ENCODE measurements around the gene AXIN2.

Gene AXIN2, protein sequence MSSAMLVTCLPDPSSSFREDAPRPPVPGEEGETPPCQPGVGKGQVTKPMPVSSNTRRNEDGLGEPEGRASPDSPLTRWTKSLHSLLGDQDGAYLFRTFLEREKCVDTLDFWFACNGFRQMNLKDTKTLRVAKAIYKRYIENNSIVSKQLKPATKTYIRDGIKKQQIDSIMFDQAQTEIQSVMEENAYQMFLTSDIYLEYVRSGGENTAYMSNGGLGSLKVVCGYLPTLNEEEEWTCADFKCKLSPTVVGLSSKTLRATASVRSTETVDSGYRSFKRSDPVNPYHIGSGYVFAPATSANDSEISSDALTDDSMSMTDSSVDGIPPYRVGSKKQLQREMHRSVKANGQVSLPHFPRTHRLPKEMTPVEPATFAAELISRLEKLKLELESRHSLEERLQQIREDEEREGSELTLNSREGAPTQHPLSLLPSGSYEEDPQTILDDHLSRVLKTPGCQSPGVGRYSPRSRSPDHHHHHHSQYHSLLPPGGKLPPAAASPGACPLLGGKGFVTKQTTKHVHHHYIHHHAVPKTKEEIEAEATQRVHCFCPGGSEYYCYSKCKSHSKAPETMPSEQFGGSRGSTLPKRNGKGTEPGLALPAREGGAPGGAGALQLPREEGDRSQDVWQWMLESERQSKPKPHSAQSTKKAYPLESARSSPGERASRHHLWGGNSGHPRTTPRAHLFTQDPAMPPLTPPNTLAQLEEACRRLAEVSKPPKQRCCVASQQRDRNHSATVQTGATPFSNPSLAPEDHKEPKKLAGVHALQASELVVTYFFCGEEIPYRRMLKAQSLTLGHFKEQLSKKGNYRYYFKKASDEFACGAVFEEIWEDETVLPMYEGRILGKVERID

DNA sequence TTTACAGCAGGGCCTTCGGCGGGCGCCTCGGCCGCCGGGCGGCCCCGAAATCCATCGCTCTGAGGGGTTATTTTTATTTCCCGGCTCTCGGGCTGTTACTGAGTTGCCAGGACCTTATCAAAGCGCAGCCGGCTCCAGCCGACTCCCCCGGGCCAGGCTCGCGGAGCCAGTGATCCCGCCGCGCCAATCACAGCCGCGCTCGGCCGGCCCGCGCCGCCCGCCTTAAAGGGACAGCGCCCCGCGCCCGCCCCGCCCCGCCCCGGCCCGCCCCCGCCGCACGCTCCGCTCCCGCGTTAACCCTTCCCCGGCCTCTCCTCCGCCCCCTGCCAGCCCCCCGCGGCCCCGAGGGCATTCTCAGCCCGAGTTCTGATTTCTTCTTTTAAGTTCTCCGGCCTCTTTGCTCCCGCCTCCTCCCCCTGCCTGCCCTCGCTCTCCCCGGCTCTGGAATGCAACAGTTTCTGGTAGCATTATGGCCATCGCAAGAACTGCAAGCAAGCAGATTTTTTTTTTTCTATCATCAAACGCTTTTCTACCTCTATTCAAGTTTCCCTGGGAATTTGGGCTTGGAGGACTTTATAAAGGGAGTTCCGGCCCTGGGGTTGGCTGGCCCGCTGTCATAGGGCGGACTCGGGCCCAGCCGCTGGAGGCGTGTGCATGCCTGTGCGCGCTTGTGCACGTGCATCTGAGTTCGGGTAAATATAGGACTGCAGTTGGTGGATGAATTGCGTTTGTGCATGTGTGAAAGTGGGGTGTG lies at the start of gene AXIN2:
AXIN2 (minus strand) TSS at position 197 of the 754 bp plus-strand sequence. CDS start 3,028 bp downstream, outside the sequence.
- peak; percentile 68 for DNase-seq (ENCODE audit: low read depth)

DNA sequence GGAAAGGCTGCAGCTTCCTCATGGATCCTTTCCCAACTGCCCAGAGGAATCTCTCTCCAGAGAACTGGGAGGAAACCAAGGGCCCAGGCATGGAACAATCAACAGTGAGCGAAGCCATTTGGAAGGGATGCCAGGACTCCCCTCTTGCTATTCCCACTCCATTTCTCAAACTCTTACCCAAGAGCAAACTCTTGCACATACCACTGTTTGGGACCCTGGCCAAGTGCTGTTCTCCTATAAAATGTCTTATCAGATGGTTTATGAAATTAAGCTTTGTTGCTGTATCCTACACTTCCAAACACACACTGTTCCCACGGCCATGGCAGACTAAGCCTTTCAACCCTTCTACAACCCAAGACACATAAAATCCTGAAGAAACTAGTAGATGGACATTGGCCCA lies 48.3 kb upstream of the AXIN2 start:
- DNase-seq (ENCODE audit: low read depth): no peak

DNA sequence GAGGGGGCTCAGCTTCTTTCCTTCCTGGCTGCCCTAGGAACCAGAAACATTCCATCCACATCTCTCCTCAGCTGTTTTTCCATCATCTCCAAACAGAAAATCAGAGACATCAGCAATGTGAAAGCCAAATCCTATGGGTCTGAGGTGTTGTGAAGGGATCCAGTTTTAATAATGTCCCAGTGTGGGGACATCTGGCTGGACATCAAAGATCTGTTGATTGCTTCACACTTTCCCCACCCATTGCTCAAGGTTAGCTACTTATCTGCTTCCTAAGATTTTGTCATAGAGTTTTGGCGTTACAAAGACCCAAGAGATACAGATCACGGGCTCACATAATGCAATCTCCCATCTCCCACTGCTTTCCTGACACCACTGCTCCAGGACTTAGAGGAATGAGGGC lies 47.8 kb upstream of the AXIN2 start:
- DNase-seq (ENCODE audit: low read depth): no peak

DNA sequence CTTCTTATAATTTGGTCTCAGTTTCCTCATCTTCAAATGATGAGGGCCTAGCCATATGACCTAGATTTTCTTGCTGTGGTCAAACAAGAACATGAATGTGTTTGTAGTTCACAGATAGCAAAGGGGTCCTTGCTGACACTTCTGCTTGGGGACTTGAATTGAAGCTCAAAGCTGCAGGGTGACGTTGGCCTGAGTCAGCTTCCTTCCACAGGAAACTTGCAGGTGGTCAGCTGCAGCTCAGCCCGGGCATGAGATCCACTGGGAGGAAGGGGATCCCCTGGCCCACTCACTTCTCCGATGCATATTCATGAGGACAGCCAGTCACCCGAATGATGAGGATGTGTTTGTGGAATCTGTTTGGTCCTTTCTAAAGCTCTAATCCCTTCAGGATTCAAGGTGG lies 42.6 kb upstream of the AXIN2 start:
- no peak for DNase-seq (ENCODE audit: low read depth)

DNA sequence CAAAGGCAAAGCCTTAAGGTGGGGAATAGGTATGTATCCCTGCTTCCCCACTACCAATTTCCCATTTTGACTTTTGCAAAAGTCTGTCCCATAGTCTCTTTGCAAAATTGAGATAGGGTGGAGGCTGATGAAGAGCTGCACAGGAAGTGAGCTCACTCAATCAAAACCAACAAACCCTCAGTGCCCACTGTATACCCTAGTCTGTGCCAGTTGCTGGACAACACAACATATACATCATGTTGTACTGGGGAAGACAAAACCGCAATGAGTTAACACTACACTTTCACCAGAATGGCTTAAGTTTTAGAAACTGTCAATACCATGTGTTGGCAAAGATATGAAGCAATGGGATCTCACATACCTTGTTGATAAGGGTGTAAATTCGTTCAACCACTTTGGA lies 40.4 kb upstream of the AXIN2 start:
- no peak for DNase-seq (ENCODE audit: low read depth)

DNA sequence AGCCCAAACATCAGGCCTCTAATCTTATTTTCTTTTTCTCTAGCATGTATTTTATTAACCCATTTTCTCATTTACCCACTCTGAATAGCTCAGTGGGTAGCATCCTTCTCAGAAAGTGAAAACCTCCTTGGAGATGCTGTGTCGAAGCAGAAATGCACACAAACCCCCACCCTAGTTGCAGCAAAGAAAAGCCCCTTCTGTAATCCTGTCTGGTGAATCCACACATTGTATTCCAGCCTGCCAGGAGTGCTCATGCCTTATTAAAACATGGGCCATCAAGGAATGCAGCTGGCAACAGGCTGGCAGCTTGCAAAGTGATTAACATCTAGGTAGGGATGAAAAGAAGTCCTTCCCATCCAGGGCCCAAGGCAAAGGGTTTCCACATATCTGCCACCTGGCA lies 39.7 kb upstream of the AXIN2 start:
- no peak for DNase-seq (ENCODE audit: low read depth)

DNA sequence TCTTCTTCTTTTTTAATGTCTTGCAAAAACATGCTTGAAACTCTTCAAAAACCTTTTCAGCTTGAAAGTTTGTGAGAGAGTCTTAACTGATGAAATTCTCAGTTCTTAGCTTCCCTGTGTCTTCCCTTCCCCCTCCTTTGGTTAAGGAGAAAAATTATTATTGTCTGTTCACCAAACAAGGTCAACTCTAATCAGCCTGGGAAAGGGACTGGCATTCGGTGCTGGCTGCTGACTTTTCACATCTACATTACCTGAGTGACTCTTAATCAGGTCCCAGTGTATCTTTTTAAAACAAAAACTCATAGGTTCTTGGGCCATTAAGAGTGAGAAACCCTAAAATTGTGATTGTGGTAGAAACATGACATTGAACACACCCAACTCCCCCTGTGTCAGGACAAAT lies 39.1 kb upstream of the AXIN2 start:
- no peak for DNase-seq (ENCODE audit: low read depth)

DNA sequence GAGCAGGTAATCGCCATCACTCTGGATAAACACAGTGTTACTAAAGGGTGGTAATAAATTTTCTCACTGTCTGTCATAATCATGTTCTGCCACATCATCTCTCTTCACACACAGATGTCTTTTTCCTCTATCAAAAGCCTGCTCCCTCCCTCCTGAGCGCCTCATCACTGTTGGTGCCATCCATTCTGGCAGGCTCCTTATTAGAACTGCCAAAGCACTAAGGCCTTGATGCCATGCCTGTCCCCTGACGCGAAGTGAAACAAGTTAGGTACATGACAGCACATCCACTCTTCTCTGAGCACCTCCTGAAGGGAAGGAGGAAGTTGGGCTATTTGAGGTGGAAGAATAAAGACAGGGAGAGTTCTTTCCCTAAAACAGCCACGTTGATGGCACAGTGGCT lies 38.2 kb upstream of the AXIN2 start:
- DNase-seq (ENCODE audit: low read depth): no peak

DNA sequence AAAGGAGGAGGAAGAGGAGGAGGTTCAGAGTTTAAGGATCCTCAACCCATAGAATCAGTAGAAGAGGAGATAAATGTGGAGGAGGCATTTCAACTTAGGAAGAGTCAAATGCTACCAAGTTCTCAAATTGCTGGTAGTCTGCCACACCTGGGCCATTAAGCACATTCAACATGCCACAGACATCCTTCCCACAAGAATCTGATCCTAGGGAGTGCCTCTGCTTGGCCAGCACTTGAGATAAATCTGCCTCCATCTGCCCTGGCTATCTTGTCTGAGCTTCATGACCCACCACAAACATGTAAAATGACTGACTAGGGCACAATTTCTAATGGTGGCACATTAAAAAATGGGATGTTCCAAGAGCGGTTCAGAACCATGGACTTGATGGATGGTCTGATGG lies 37.3 kb upstream of the AXIN2 start:
- DNase-seq (ENCODE audit: low read depth): no peak

DNA sequence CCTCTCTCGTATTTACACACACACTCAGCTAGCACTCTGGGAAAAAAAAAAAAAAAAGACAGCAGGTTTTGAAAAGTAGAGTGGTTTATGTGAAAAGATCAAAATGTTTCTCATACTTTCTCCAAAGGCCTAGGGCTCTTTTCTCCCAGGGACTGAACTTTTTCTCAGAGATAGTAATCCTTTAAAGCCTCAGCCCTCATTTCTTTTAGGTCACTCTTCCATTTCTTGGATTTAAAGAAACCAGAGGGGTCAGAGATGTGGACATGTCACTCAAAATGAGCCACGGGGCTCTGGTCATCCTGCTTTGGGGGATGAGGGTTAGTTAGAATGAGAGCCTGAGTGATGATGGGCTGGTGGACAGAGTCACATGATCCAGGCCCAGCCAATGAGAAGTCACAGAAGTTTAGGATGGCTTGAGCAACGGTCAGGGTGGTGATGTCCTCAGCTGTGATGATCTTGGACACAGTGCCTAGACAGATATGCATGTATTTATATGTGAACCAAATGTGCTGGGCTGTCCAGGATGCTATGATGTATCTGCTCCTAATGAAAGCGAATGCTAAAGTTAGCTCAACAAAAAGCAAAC lies 33.7 kb upstream of the AXIN2 start:
- DNase-seq (ENCODE audit: low read depth): no peak

DNA sequence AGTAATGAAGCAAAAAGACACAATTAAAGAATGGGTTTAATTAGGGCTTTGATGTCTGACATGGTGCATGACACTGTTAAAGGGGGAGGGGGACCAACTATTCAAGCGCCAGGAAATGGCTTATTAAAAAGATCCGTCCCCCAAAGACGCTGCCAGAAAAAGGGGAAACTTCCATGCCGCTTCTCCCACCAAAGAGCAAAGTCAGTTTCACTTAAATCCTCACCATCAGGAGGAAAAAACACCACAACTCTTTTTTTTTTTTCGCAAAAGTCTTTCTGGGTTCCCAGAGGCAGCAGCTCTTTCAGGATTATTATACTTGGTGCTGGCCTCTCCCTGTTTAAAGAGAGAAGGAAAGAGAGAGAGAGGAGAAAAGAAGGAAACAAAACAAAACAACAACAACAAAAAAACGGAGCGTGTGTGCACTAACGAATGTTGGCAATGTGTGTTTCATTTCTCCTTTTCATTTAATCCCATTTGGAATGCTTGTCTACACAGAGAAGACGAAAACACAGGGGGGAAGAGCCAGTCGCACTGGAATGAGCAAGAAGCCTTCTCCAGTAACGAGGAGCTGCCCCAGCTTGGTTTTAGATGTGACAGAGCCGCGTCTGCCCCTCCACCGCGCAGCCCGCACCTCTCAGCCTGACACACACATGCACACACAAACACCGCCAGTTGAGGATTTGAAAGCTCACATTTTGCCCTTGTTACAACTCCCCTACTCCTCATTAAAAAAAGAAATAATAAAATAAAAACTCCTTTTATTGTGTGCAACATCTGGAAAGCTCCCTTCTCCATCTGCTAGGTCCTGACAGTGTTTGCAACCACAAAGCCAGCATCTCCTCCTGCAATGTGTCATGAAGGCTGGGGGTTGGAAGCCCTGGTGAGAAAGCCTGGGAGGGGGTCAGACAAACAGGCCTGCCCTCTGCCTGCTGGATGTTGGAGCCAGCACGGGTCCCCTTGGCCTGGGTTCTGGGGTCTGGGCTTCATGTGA lies 32.7 kb upstream of the AXIN2 start:
- DNase-seq (ENCODE audit: low read depth): no peak

DNA sequence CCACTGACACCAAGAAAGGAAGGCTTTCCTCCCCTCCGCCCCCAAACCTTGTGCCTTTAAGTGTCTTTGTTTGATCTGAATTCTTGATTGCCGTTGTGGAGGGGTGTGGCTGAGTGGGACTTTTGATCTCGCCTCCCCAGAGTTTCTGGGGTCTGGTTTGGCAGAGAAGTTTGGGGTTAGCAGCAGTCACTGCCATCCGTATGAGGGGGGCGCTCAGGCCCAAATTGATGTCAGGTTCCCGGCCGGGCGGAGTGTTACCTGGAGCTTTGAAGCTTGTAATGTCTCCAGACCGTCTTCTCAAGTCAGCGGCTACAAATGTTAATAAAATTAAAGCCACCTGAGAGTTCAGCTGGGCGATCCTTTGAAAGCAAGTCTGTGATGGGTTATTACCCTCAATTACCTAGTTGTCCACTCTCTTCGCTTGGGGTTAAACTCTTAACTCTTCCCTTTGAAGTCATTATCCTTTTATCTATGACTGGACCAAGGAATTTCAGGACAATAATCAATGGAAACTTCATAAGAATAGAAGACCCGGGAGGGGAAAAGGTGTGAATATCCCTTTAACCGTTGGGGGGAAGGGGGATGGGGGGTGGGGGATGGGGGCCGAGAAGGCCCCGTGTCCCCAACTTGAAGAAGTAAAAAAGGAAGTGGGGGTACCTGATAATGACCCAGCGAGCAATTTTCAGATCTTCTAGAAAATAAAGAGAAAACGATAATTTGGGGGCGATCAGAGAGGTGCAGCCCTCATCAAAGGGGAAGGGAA lies 31.8 kb upstream of the AXIN2 start:
- no peak for DNase-seq (ENCODE audit: low read depth)

DNA sequence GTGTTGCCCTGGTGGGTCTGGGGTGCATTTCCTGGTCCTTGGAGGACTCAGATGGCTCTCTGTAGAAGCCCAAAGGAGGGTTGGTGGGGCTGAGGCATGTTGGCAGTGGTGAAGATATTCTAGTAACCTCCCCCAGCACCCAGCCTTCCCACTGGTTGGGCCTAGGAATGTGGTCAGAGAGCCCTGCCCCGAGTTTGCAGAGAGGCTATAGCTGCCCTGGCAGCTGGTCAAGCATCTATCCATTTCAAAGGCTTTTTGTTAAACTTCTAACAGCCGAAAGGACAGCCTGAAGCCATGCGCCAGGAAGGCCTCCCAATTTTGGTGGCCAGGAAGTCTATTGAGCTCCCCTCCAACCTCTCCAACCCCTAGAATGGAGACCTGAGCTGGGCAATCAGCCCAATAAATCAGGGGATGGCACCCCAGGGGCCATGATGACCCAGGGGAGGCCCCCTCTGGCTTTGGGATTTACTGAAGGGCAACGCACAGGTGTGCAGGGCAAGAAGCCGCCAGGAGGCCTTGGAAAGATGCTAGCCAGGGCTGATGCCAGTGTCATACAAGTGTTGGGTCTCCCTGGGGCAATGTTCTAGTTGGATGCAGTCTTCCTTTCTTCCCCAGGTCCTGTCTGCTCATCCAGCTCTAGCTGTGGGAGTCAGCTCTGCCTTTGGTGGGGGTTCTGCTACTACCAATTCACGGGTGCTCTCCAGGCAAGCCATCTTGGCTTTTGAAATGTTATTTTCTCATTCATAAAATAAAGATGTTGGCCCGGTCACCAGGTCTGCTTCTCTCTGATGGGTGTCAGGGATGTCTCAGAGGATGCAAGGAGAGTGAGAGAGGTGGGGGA lies 30.9 kb upstream of the AXIN2 start:
- no peak for DNase-seq (ENCODE audit: low read depth)

DNA sequence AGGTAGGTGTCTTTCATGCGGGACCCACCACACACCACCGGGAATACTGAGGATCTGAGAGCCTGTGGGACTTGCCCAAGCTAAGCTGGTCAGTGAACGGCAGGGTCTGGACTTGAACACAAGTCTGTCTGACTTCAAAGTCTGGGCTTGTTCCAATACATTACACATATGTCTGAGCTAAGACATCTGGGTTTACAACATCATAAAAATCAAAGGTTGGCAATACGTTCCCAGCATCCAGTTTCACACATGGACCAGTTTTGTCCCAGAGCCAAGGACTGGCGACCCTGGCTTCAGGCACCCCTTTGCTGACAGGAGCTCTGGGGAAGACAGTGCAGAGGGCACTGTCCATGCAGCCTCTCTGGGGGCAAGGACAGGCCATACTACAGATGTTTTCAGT lies 27.9 kb upstream of the AXIN2 start:
- DNase-seq (ENCODE audit: low read depth): no peak

DNA sequence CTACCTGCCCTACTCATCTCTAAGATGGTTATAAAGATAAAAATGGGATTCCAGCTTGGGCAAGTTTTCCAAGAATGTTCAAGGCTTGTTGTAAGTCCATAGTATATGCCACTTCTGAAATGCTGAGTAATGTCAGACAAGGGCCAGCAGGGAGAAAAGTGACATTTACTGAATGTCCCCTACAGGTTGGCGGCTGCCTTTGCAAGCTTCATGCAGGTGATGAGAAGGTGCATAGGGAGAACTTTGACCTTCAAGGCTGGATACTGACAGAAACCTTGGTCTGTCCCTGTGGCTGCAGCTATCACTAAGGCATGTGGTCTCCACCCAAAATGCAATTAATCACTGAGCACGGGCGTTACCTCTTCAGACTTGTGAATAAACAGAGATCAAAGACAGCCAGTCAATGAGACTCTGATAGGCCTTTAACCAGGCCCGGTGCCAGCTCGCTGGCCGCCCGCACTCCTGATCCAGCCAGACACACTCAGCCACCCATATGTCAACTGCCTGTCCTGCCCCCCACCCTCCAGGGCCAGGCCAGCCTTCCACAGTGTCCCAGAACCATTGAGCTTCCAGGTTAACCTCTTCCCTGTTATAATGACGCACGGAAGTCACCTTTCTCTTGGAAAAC lies 26.8 kb upstream of the AXIN2 start:
- DNase-seq (ENCODE audit: low read depth): no peak

DNA sequence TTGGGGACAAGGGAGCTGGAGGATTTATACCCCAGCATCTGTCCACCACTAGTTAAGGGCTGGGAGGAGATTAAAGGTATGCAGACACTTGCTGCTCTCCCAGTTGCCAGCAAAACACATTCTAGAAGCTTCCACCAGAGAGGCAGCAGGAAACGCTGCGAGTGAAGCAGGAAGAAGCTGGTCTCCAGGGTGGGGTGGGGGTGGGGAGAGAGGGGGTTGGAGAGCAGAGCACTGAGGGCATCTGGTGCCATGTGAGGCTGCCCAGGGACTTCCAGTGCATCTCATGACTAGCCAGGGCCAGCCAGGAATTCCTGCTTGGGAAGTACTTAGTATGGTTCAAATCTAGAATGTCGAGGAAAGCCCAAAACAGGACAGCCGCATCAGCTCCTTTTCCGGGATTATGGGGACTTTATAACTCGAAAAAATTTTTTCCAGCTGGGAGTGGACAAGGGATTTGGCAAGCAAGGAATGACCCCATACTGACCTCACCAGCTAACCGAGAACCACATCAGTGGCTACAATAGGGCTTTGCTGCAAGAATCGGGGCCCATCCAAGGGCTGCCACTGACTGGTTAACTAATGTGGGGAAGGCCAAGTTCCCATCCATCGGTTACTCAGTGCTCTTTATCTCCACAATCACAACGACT lies 26.2 kb upstream of the AXIN2 start:
- no peak for DNase-seq (ENCODE audit: low read depth)

DNA sequence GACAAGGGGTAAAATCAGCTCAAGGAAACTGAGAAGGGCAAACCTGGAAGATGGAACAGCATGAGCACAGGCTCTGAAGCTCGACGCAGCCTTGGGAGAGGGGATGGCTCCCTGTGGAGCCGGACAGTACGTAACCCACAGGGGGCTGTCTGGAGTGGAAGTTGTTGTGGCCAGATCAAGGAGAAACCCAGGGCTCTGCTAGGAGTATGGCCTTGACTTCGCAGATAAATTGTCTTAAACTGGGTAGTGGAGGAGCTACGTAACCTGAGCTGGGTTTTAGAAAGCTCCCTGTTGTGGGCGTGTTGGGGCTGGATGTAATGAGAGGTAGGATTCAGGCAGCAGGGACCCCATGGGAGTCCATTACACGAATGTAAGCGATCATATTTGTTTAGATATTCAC lies 25.5 kb upstream of the AXIN2 start:
- no peak for DNase-seq (ENCODE audit: low read depth)
